GM13977 (cell line): ENCODE measurements around the gene STIM1.

Source experiments
- DNase-seq: peaks from one replicate; pipeline ENCODE4 v3.0.0; 2012; ENCODE audit warnings: low spot score
- CTCF ChIP-seq: IDR thresholded peaks from 2 replicates; pipeline ENCODE4 v1.5.1; 2012; ENCODE audit warnings: mild to moderate bottlenecking, control low read depth; ENCODE audit not compliant: insufficient read depth; ENCODE audit errors: extremely low read depth, missing control alignments
- in situ Hi-C: fragments of 300-500 bp; cut with MboI; formaldehyde crosslinking; loops from one replicate; pipeline ENCODE4 v1.12.0; 2022; ENCODE audit warnings: low sequenced_read_pairs, low pct_unique_long_range_greater_than_20kb, mixed read lengths, inconsistent platforms; ENCODE audit not compliant: unreplicated experiment

The STIM1 gene

DNA sequence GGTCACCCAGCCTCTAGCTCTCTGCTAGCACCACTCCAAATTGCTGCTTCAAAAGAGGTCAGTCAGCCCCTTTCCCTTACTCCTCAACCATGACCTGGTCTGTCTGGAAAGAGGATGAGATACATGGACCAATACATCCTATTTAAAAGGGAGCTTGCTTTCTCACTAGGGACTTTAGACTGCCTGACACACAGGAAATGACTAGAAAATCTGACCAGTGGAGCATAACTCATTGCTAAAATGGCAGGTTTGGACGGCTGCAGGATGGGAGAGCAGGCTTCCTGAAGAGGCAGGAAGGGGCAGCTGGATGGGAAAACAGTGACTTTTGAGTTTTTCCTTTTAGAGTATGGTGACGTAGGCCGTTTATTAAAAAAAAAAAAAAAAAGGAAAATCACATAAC is 25.3 kb downstream of the STIM1 start:
- TF ChIP-seq CTCF = no peak
- in situ Hi-C loops = no loop called here
- peak; percentile 38 for DNase-seq

- no peak for TF ChIP-seq CTCF
- in situ Hi-C loops = no loop called here
- DNase-seq = no peak
These were observed 27.2 kb downstream of the STIM1 start for GRCh38 chr11:3882655-3883054.

- DNase-seq = no peak
- in situ Hi-C loops = no loop called here
These were observed 30.4 kb downstream of the STIM1 start for GRCh38 chr11:3885855-3886254.

GRCh38 chr11:3886985-3887384 is 31.5 kb downstream of the STIM1 start:
- TF ChIP-seq CTCF = no peak
- in situ Hi-C loops = no loop called here
- no peak for DNase-seq

More at GRCh38 chr11:3885855-3886254, 30.4 kb downstream of the STIM1 start:
- no peak for TF ChIP-seq CTCF

- no peak for TF ChIP-seq CTCF
- in situ Hi-C loops = no loop called here
- no peak for DNase-seq
These were observed 33.4 kb downstream of the STIM1 start for GRCh38 chr11:3888876-3889275.

DNA sequence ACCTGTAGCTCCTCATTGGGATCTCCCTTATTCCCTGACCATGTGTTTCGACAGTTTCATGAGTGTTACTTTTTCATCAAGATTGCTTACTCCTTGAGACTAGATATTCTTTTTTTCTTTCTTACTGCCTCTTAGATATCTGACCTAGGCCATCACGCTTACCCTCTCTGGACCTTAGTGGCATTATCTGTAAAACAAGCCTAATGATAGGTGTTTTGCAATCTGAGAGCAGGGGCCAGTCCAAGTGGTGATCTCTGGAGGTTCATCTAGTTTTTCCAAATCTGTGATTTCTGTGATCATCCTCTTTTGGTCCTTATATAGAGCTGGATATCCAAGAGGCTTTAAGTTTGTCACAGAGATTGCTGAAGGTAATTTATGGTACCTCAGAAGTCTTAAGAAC is 34.5 kb downstream of the STIM1 start:
- no peak for DNase-seq
- TF ChIP-seq CTCF = no peak
- in situ Hi-C loops = no loop called here

- no peak for DNase-seq
- in situ Hi-C loops = no loop called here
- TF ChIP-seq CTCF = no peak
These were observed 35.3 kb downstream of the STIM1 start for GRCh38 chr11:3890806-3891205.
